Stimulated activated memory B cell treated with anti-CD40 and anti-IgM and Interleukin-4, amounts not matched to agents 10 μg/mL and 1 μg/mL and 100 μg/mL, for 72 hours (primary cell): ENCODE results near the gene EIF4EBP3.

Experiments used
- ATAC-seq: fragments of 150-1000 bp; cut with Tn5 transposase; 2 replicates; pipeline ENCODE4 v1.10.0; 2021
- H3K27ac Mint-ChIP-seq: one replicate; pipeline ENCODE4 v1.8.0; 2022; ENCODE audit warnings: mild to moderate bottlenecking, mixed read lengths
- H3K27me3 Mint-ChIP-seq: one replicate; pipeline ENCODE4 v1.8.0; 2022; ENCODE audit warnings: mixed read lengths
- H3K36me3 Mint-ChIP-seq: one replicate; pipeline ENCODE4 v1.8.0; 2022; ENCODE audit warnings: mixed read lengths
- H3K4me1 Mint-ChIP-seq: one replicate; pipeline ENCODE4 v1.8.0; 2022; ENCODE audit warnings: mixed read lengths
- H3K4me3 Mint-ChIP-seq: one replicate; pipeline ENCODE4 v1.8.0; 2022; ENCODE audit warnings: mild to moderate bottlenecking, moderate library complexity, mixed read lengths
- H3K9me3 Mint-ChIP-seq: one replicate; pipeline ENCODE4 v1.8.0; 2022; ENCODE audit warnings: mixed read lengths

Gene EIF4EBP3

GRCh38 chr5:140547508-140548299 lies at the start of gene EIF4EBP3:
Gene EIF4EBP3, plus strand, starts transcription at chr5:140547662. Its CDS starts 76 bp downstream, at chr5:140547738.
- H3K27me3 Mint-ChIP-seq = no peaks in the 10 kb centered on the region
- peaks cover 43% of the 10 kb centered on the region for H3K36me3 Mint-ChIP-seq
- peaks cover 36% of the 10 kb centered on the region for H3K4me1 Mint-ChIP-seq

DNA sequence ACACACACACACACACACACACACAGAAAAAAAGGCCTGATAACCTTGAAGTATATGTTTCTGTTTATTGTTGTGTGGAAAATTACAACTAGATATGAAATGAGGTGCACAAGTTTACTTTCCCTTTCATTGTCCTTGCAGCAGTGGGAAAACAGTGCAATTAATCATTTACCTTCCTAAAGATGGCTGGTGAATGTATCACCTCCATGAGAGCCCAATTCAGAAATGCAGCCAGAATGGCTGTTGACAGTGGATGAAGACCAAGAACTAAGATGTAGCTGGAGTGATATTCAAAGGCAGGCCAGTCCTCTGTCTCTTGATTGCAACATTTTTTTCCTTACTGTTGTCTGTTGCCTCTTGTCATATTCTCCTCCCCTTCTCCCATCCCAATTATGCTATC lies 49.6 kb upstream of the EIF4EBP3 start:
- peaks cover 6% of the 10 kb centered on the region for H3K4me1 Mint-ChIP-seq
- H3K36me3 Mint-ChIP-seq = peaks cover 47% of the 10 kb centered on the region
- H3K27me3 Mint-ChIP-seq = no peaks in the 10 kb centered on the region
- H3K9me3 Mint-ChIP-seq = no peaks in the 10 kb centered on the region
- no peak overlapping the region for H3K4me3 Mint-ChIP-seq
- ATAC-seq = no peak
- H3K27ac Mint-ChIP-seq = no peak overlapping the region

More at GRCh38 chr5:140547508-140548299, at the start of gene EIF4EBP3:
- H3K27ac Mint-ChIP-seq = peak within 1 kb of the TSS; percentile 75
- H3K4me3 Mint-ChIP-seq = peak within 1 kb of the TSS; percentile 70
- H3K9me3 Mint-ChIP-seq = no peaks in the 10 kb centered on the region
- ATAC-seq = peak; percentile 98

GRCh38 chr5:140498591-140498990 lies 48.9 kb upstream of the EIF4EBP3 start:
- Mint-ChIP-seq H3K4me1 (peaks cover 6% of the 10 kb centered on the region), H3K9me3 (no peaks in the 10 kb centered on the region), H3K36me3 (peaks cover 40% of the 10 kb centered on the region), H3K27me3 (no peaks in the 10 kb centered on the region), H3K27ac (no peak overlapping the region), H3K4me3 (no peak overlapping the region)
- no peak for ATAC-seq

- no peak overlapping the region for H3K27ac Mint-ChIP-seq
- peaks cover 20% of the 10 kb centered on the region for H3K36me3 Mint-ChIP-seq
- no peak for ATAC-seq
- H3K9me3 Mint-ChIP-seq = no peaks in the 10 kb centered on the region
- peaks cover 6% of the 10 kb centered on the region for H3K4me1 Mint-ChIP-seq
- H3K4me3 Mint-ChIP-seq = no peak overlapping the region
- no peaks in the 10 kb centered on the region for H3K27me3 Mint-ChIP-seq
Observed at GRCh38 chr5:140502834-140503233, 44.6 kb upstream of the EIF4EBP3 start.

GRCh38 chr5:140509898-140510297 lies 37.6 kb upstream of the EIF4EBP3 start:
- H3K9me3 Mint-ChIP-seq = no peaks in the 10 kb centered on the region
- no peaks in the 10 kb centered on the region for H3K27me3 Mint-ChIP-seq
- H3K27ac Mint-ChIP-seq = no peak overlapping the region
- peaks cover 56% of the 10 kb centered on the region for H3K36me3 Mint-ChIP-seq
- no peak overlapping the region for H3K4me3 Mint-ChIP-seq
- no peak for ATAC-seq
- H3K4me1 Mint-ChIP-seq = no peaks in the 10 kb centered on the region

DNA sequence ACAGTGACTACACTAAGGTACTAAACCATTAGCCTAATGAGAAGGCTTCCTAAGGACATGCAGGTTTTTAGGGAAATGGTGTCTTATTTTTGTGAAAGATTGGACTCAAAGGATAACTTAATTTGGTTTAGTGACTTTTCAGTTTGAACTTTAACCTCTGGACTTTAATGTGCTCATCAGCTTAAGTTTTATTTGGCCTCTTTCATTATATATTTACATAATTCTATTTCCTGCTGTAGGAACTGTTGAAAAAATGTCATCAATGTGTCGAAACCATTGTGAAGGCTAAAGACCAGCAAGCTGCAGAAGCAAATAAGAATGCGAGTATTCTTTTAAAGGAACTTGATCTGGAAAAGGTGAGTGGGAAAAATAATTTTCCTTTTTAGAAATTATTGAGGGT lies 34.3 kb upstream of the EIF4EBP3 start:
- Mint-ChIP-seq H3K9me3 (no peaks in the 10 kb centered on the region), H3K36me3 (peaks cover 53% of the 10 kb centered on the region), H3K4me3 (no peak overlapping the region), H3K4me1 (no peaks in the 10 kb centered on the region), H3K27ac (no peak overlapping the region), H3K27me3 (no peaks in the 10 kb centered on the region)
- ATAC-seq = no peak

GRCh38 chr5:140524003-140524402 lies 23.5 kb upstream of the EIF4EBP3 start:
- no peak for ATAC-seq
- Mint-ChIP-seq H3K27me3 (no peaks in the 10 kb centered on the region), H3K4me1 (peaks cover 13% of the 10 kb centered on the region), H3K36me3 (peaks cover 59% of the 10 kb centered on the region), H3K27ac (peak overlapping the region; percentile 86), H3K9me3 (no peaks in the 10 kb centered on the region), H3K4me3 (no peak overlapping the region)

- Mint-ChIP-seq H3K9me3 (no peaks in the 10 kb centered on the region), H3K4me1 (peaks cover 2% of the 10 kb centered on the region), H3K36me3 (peaks cover 42% of the 10 kb centered on the region), H3K4me3 (no peak overlapping the region), H3K27ac (no peak overlapping the region), H3K27me3 (no peaks in the 10 kb centered on the region)
- no peak for ATAC-seq
Observed at GRCh38 chr5:140540227-140540626, 7.2 kb upstream of the EIF4EBP3 start.

GRCh38 chr5:140542972-140543371 lies 4.5 kb upstream of the EIF4EBP3 start:
- no peak overlapping the region for H3K4me3 Mint-ChIP-seq
- peaks cover 13% of the 10 kb centered on the region for H3K4me1 Mint-ChIP-seq
- no peaks in the 10 kb centered on the region for H3K27me3 Mint-ChIP-seq
- no peak for ATAC-seq
- H3K27ac Mint-ChIP-seq = no peak overlapping the region
- H3K9me3 Mint-ChIP-seq = no peaks in the 10 kb centered on the region
- H3K36me3 Mint-ChIP-seq = peaks cover 37% of the 10 kb centered on the region

- H3K9me3 Mint-ChIP-seq = no peaks in the 10 kb centered on the region
- H3K27ac Mint-ChIP-seq = no peak overlapping the region
- no peak for ATAC-seq
- H3K36me3 Mint-ChIP-seq = peaks cover 45% of the 10 kb centered on the region
- no peaks in the 10 kb centered on the region for H3K27me3 Mint-ChIP-seq
- peaks cover 33% of the 10 kb centered on the region for H3K4me1 Mint-ChIP-seq
- no peak overlapping the region for H3K4me3 Mint-ChIP-seq
Observed at GRCh38 chr5:140544986-140545385, 2.5 kb upstream of the EIF4EBP3 start.

GRCh38 chr5:140545606-140546005 lies 1.9 kb upstream of the EIF4EBP3 start:
- Mint-ChIP-seq H3K9me3 (no peaks in the 10 kb centered on the region), H3K27ac (no peak overlapping the region), H3K27me3 (no peaks in the 10 kb centered on the region), H3K4me3 (no peak overlapping the region), H3K36me3 (peaks cover 46% of the 10 kb centered on the region), H3K4me1 (peaks cover 35% of the 10 kb centered on the region)
- no peak for ATAC-seq

DNA sequence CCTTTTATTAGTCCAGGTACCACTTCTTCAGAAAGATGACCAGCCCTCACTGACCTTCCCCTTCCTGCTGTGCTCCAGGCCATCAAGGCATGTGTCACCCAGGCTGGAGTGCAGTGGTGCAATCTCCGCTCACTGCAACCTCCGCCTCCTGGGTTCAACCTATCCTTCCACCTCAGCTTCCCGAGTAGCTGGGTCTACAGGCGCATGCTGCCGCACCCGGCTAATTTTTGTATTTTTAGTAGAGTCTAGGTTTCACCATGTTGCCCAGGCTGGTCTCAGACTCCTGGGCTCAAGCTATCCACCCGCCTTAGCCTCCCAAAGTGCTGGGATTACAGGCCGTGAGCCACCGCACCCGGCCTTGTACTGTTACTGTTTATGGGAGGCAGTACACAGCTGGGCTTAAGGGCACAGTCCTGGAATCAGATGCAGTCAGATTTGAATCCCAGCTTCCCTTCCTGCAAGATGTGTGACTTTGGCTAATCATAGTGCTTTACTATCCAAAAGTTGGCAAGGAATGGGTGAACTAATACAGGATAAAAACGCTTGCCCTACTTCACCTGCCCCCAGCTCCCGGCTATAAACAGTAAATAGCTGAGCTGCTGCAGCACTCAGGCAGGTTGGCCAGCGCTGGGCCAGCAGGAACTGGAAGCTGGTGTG lies 483 bp upstream of the EIF4EBP3 start:
- ATAC-seq = no peak
- Mint-ChIP-seq H3K36me3 (peaks cover 47% of the 10 kb centered on the region), H3K27ac (peak overlapping the region; percentile 75), H3K27me3 (no peaks in the 10 kb centered on the region), H3K4me3 (peak overlapping the region; percentile 70), H3K9me3 (no peaks in the 10 kb centered on the region), H3K4me1 (peaks cover 35% of the 10 kb centered on the region)

- no peaks in the 10 kb centered on the region for H3K27me3 Mint-ChIP-seq
- H3K9me3 Mint-ChIP-seq = no peaks in the 10 kb centered on the region
- H3K4me3 Mint-ChIP-seq = peak overlapping the region; percentile 70
- peaks cover 41% of the 10 kb centered on the region for H3K4me1 Mint-ChIP-seq
- no peak for ATAC-seq
- H3K27ac Mint-ChIP-seq = peak overlapping the region; percentile 75
- peaks cover 49% of the 10 kb centered on the region for H3K36me3 Mint-ChIP-seq
Observed at GRCh38 chr5:140548300-140548688, 832 bp downstream of the EIF4EBP3 start.

DNA sequence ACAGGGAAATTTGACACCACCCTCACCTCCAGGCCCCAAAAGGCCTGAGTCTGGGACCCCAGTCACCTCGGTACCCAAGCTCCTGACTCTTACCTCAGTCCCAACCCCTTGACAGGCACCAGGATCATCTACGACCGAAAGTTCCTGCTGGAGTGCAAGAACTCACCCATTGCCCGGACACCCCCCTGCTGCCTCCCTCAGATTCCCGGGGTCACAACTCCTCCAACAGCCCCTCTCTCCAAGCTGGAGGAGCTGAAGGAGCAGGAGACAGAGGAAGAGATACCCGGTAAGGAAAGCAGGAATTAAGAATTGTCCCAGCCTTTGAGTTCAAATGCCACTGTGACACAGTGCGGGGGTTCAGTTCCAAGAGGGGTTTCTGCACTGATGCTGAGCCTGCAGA lies 1.3 kb downstream of the EIF4EBP3 start:
- peak overlapping the region; percentile 75 for H3K27ac Mint-ChIP-seq
- no peak overlapping the region for H3K4me3 Mint-ChIP-seq
- peaks cover 46% of the 10 kb centered on the region for H3K4me1 Mint-ChIP-seq
- ATAC-seq = no peak
- no peaks in the 10 kb centered on the region for H3K27me3 Mint-ChIP-seq
- no peaks in the 10 kb centered on the region for H3K9me3 Mint-ChIP-seq
- H3K36me3 Mint-ChIP-seq = peaks cover 54% of the 10 kb centered on the region

DNA sequence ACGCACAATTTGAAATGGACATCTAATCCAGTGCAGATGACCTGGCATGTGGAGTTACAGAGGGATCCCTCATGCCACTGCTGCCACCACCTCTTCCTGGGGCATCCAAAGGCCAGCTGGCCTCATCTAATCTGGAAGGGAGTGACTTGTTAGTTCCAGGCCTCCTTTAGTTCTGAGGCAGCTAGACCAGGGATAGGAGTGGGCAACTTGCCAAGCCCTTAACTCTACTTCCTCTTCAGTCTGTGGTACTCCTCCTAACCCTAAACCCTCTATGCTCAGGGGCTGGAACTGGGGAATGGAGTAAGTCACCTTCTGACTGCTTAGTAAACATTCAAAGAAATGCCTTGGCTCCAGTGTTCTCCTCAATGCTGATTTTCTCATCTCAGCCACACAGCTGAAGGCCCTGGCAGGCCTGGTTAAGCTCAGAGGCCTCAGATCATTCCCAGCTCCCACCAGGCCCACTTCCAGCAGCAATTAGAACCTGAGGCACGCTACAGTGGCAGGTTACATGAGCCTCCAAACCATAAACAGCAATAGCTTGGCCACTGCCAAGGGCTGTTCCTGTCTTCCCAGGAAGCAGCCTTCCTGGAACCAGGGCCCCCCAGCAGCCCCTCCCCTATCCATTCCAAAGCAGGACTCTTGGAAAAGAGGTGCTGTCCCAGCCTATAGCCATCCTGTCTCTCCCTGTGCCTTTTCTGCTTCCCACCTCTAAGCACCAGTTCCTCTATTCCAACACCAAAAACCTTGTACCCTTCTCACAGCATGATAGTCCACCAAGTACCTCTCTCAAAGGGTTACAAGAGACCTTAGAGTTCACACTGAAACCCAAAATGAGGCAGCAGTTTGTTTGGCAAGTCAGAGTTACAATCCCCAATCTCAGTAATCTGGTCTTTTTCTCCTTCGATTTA lies 2.0 kb downstream of the EIF4EBP3 start:
- H3K27me3 Mint-ChIP-seq = no peaks in the 10 kb centered on the region
- no peaks in the 10 kb centered on the region for H3K9me3 Mint-ChIP-seq
- peaks cover 53% of the 10 kb centered on the region for H3K4me1 Mint-ChIP-seq
- H3K27ac Mint-ChIP-seq = peak overlapping the region; percentile 75
- ATAC-seq = no peak
- peaks cover 57% of the 10 kb centered on the region for H3K36me3 Mint-ChIP-seq
- H3K4me3 Mint-ChIP-seq = no peak overlapping the region
